ENCODE results near the gene ADAM22.

The ADAM22 gene

GRCh38 chr7:88215295-88215694 lies 281.2 kb downstream of the ADAM22 start:
- Histone ChIP-seq H3K4me3 (ENCODE audit: low read depth, low read length) (no peak overlapping the region), H3K27ac (ENCODE audit: extremely low read depth, low read depth, low read length) (no peak overlapping the region), H3K4me1 (ENCODE audit: control insufficient read depth, insufficient read depth, low read length) (0 out of 2 replicates have a peak, but pooled peaks cover 5% of the 10 kb centered on the region), H3K9me3 (ENCODE audit: control insufficient read depth, insufficient read depth, low read depth, low read length) (no peaks in the 10 kb centered on the region), H3K36me3 (ENCODE audit: control insufficient read depth in 2 of 2, insufficient read depth in 1 of 2, low read length in 2 of 2) (peaks cover 26 to 62% of the 10 kb centered on the region in 2 experiments)
- no peak for TF ChIP-seq ZFHX2 (tag by site-specific recombination; conservative IDR thresholded peaks at IDR 0.05)
- TF ChIP-seq GLIS1 (tag by site-specific recombination; IDR thresholded peaks at IDR 0.05): no peak
- no peak for TF ChIP-seq ZNF48 (tag by site-specific recombination; IDR thresholded peaks at IDR 0.05)
- TF ChIP-seq ZNF670 (tag by site-specific recombination; IDR thresholded peaks at IDR 0.05; ENCODE audit: low read depth): no peak
- TF ChIP-seq SALL2 (tag by site-specific recombination; IDR thresholded peaks at IDR 0.05; ENCODE audit: borderline replicate concordance): no peak
- TF ChIP-seq ZNF223 (tag by site-specific recombination; IDR thresholded peaks at IDR 0.05): no peak
- no peak for TF ChIP-seq KLF17 (tag by site-specific recombination; IDR thresholded peaks at IDR 0.05)
- TF ChIP-seq SETDB1 (IDR thresholded peaks at IDR 0.05; ENCODE audit: insufficient read length, low read length): no peak
- no peak for TF ChIP-seq ZNF248 (tag by site-specific recombination; IDR thresholded peaks at IDR 0.05)
- no peak for TF ChIP-seq ZNF510 (tag by site-specific recombination; IDR thresholded peaks at IDR 0.05; ENCODE audit: insufficient replicate concordance)
- TF ChIP-seq ZBTB11 (tag by site-specific recombination; conservative IDR thresholded peaks at IDR 0.05; ENCODE audit: low read depth): no peak
- no peak for TF ChIP-seq ZIC2 (tag by site-specific recombination; IDR thresholded peaks at IDR 0.05)
- TF ChIP-seq SP7 (tag by site-specific recombination; IDR thresholded peaks at IDR 0.05): no peak
- TF ChIP-seq ZNF555 (tag by site-specific recombination; conservative IDR thresholded peaks at IDR 0.05): no peak
- no peak for TF ChIP-seq ZBTB21 (tag by site-specific recombination; IDR thresholded peaks at IDR 0.05)
- ChIA-PET CTCF (interaction anchor here (1.3 kb wide), 1 partner anchor 28 kb away, joined by 3 read pairs; no protein-coding TSS in a partner anchor), POLR2A (no interaction called here)

- H3K4me1 ChIP-seq (ENCODE audit: control insufficient read depth, insufficient read depth, low read length): 0 out of 2 replicates have a peak, but pooled peaks cover 5% of the 10 kb centered on the region
- CTCF ChIA-PET: interaction anchor here (0.5 to 0.6 kb wide), 2 partner anchors 516 to 1972 kb away, joined by 3 read pairs; no protein-coding TSS in a partner anchor
- POLR2A ChIA-PET: no interaction called here
- no peak overlapping the region for H3K27ac ChIP-seq (ENCODE audit: extremely low read depth, low read depth, low read length)
- peaks cover 20 to 58% of the 10 kb centered on the region in 2 experiments for H3K36me3 ChIP-seq (ENCODE audit: control insufficient read depth in 2 of 2, insufficient read depth in 1 of 2, low read length in 2 of 2)
- H3K9me3 ChIP-seq (ENCODE audit: control insufficient read depth, insufficient read depth, low read depth, low read length): no peaks in the 10 kb centered on the region
- no peak overlapping the region for H3K4me3 ChIP-seq (ENCODE audit: low read depth, low read length)
- no peak for TF ChIP-seq KLF7 (tag by site-specific recombination; IDR thresholded peaks at IDR 0.05; ENCODE audit: borderline replicate concordance)
- no peak for TF ChIP-seq ZNF514 (tag by site-specific recombination; IDR thresholded peaks at IDR 0.05)
- TF ChIP-seq PATZ1 (tag by site-specific recombination; IDR thresholded peaks at IDR 0.05): no peak
- no peak for TF ChIP-seq ZNF121 (tag by site-specific recombination; IDR thresholded peaks at IDR 0.05)
- no peak for TF ChIP-seq ZFP41 (tag by site-specific recombination; IDR thresholded peaks at IDR 0.05; ENCODE audit: borderline replicate concordance)
- no peak for TF ChIP-seq ZNF114 (tag by site-specific recombination; IDR thresholded peaks at IDR 0.05)
Measured at GRCh38 chr7:88216276-88216675, 282.2 kb downstream of the ADAM22 start.

Measured in HEK293 (cell line).